ENCODE data around the gene CDHR3. TPM values are rescaled to one million over a fixed set of nuclear protein-coding genes. Genes with fewer than 3 reads are reported as not detected.

Gene CDHR3
- total RNA-seq, 1 experiment from 2014 or later: 6.5 TPM

- TF ChIP-seq POLR2AphosphoS5 (IDR thresholded peaks at IDR 0.05; ENCODE audit: low read depth, low read length): no peak
- TF ChIP-seq, protein P1, sequence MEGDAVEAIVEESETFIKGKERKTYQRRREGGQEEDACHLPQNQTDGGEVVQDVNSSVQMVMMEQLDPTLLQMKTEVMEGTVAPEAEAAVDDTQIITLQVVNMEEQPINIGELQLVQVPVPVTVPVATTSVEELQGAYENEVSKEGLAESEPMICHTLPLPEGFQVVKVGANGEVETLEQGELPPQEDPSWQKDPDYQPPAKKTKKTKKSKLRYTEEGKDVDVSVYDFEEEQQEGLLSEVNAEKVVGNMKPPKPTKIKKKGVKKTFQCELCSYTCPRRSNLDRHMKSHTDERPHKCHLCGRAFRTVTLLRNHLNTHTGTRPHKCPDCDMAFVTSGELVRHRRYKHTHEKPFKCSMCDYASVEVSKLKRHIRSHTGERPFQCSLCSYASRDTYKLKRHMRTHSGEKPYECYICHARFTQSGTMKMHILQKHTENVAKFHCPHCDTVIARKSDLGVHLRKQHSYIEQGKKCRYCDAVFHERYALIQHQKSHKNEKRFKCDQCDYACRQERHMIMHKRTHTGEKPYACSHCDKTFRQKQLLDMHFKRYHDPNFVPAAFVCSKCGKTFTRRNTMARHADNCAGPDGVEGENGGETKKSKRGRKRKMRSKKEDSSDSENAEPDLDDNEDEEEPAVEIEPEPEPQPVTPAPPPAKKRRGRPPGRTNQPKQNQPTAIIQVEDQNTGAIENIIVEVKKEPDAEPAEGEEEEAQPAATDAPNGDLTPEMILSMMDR (IDR thresholded peaks at IDR 0.05): peak; percentile 90
- no peaks in the 10 kb centered on the region for H3K36me3 ChIP-seq (ENCODE audit: control insufficient read depth, insufficient read depth, low read length)
- H3K27me3 ChIP-seq (ENCODE audit: control insufficient read depth, insufficient read depth, low read length): peaks cover 2% of the 10 kb centered on the region; the same call in 1 of the 2 replicates
- in situ Hi-C loops (cut with HindIII; ENCODE audit: low pct_unique_long_range_greater_than_20kb, low sequenced_read_pairs) (loop anchor here (25.0 kb wide), 1 partner anchor 106 kb away; no protein-coding TSS in a partner anchor), intact Hi-C loops (cut with micrococcal nuclease; ENCODE audit: unreplicated experiment) (loop anchor here (1.0 kb wide), 1 partner anchor 97 kb away; no protein-coding TSS in a partner anchor)
- BruUV-seq (replicated peaks): no TSS peak
- POLR2A ChIA-PET: no interaction called here
- H3K9me3 ChIP-seq (ENCODE audit: control insufficient read depth, insufficient read depth, low read depth, low read length): no peaks in the 10 kb centered on the region
- no peak overlapping the region for H3K27ac ChIP-seq (ENCODE audit: low read length)
- H3K4me3 ChIP-seq (ENCODE audit: low read depth in 2 of 2, low read length in 2 of 2): no peak overlapping the region
- peaks cover 12% of the 10 kb centered on the region for H3K4me1 ChIP-seq (ENCODE audit: control insufficient read depth, insufficient read depth, low read length)
- CTCF ChIA-PET: interaction anchor here (0.7 to 2.5 kb wide), 3 partner anchors 97 to 101 kb away, joined by 4 to 21 read pairs (median 7); no protein-coding TSS in a partner anchor
- ATAC-seq (peak; percentile 97), DNase-seq (ENCODE audit: low read depth, low spot score) (peak; percentile 60)
Observed at GRCh38 chr7:106056513-106057203, 93.6 kb downstream of the CDHR3 start.

- Histone ChIP-seq H3K27ac (ENCODE audit: low read length) (no peak overlapping the region), H3K4me3 (ENCODE audit: low read depth in 2 of 2, low read length in 2 of 2) (no peak overlapping the region), H3K9me3 (ENCODE audit: control insufficient read depth, insufficient read depth, low read depth, low read length) (no peaks in the 10 kb centered on the region), H3K36me3 (ENCODE audit: control insufficient read depth, insufficient read depth, low read length) (no peaks in the 10 kb centered on the region), H3K4me1 (ENCODE audit: control insufficient read depth, insufficient read depth, low read length) (peaks cover 18% of the 10 kb centered on the region), H3K27me3 (ENCODE audit: control insufficient read depth, insufficient read depth, low read length) (peaks cover 2% of the 10 kb centered on the region; the same call in 1 of the 2 replicates)
- DNase-seq (ENCODE audit: low read depth, low spot score): no peak
- TF ChIP-seq, protein P1 (IDR thresholded peaks at IDR 0.05): no peak; the same call in 1 of the 2 replicates
- no peak for TF ChIP-seq SIN3A (IDR thresholded peaks at IDR 0.05; ENCODE audit: borderline replicate concordance, insufficient read depth, low read depth, low read length)
- no peak for TF ChIP-seq POLR2AphosphoS5 (IDR thresholded peaks at IDR 0.05; ENCODE audit: low read depth, low read length)
- TF ChIP-seq, protein P2, sequence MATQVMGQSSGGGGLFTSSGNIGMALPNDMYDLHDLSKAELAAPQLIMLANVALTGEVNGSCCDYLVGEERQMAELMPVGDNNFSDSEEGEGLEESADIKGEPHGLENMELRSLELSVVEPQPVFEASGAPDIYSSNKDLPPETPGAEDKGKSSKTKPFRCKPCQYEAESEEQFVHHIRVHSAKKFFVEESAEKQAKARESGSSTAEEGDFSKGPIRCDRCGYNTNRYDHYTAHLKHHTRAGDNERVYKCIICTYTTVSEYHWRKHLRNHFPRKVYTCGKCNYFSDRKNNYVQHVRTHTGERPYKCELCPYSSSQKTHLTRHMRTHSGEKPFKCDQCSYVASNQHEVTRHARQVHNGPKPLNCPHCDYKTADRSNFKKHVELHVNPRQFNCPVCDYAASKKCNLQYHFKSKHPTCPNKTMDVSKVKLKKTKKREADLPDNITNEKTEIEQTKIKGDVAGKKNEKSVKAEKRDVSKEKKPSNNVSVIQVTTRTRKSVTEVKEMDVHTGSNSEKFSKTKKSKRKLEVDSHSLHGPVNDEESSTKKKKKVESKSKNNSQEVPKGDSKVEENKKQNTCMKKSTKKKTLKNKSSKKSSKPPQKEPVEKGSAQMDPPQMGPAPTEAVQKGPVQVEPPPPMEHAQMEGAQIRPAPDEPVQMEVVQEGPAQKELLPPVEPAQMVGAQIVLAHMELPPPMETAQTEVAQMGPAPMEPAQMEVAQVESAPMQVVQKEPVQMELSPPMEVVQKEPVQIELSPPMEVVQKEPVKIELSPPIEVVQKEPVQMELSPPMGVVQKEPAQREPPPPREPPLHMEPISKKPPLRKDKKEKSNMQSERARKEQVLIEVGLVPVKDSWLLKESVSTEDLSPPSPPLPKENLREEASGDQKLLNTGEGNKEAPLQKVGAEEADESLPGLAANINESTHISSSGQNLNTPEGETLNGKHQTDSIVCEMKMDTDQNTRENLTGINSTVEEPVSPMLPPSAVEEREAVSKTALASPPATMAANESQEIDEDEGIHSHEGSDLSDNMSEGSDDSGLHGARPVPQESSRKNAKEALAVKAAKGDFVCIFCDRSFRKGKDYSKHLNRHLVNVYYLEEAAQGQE (IDR thresholded peaks at IDR 0.05; ENCODE audit: insufficient read depth in 1 of 2, low read depth in 2 of 2, low read length in 1 of 2): no peak
- no peak for TF ChIP-seq TCF7L2 (IDR thresholded peaks at IDR 0.05; ENCODE audit: low read depth, low read length)
- ATAC-seq: no peak
- in situ Hi-C loops (cut with HindIII; ENCODE audit: low pct_unique_long_range_greater_than_20kb, low sequenced_read_pairs) (loop anchor here (25.0 kb wide), 1 partner anchor 105 kb away; no protein-coding TSS in a partner anchor), intact Hi-C loops (cut with micrococcal nuclease; ENCODE audit: unreplicated experiment) (loop anchor here (1.0 kb wide), 1 partner anchor 96 kb away; no protein-coding TSS in a partner anchor)
- CTCF ChIA-PET: interaction anchor here (2.5 kb wide), 1 partner anchor 96 kb away, joined by 21 read pairs; no protein-coding TSS in a partner anchor
- BruUV-seq (replicated peaks): no TSS peak
- POLR2A ChIA-PET: no interaction called here
Observed at GRCh38 chr7:106057204-106057961, 94.3 kb downstream of the CDHR3 start.

Measured in Panc1 (cell line).